ENCODE data around the gene ZNF160.

GRCh38 chr19:53034948-53035675 is 68.1 kb downstream of the ZNF160 start:
- TF ChIP-seq POLR2A (IDR thresholded peaks at IDR 0.05; ENCODE audit: control extremely low read depth in 1 of 2, low read depth in 2 of 2, low read length in 2 of 2): no peak
- TF ChIP-seq TEAD4 (IDR thresholded peaks at IDR 0.05; ENCODE audit: low read depth, low read length): no peak
- TF ChIP-seq POLR2AphosphoS5 (IDR thresholded peaks at IDR 0.05; ENCODE audit: low read depth, low read length): no peak
- TF ChIP-seq JUND (IDR thresholded peaks at IDR 0.05; ENCODE audit: low read length): no peak
- no peak for TF ChIP-seq SP1 (IDR thresholded peaks at IDR 0.05; ENCODE audit: low read depth, low read length)
- TF ChIP-seq RBBP5 (IDR thresholded peaks at IDR 0.05; ENCODE audit: borderline replicate concordance, low read depth, low read length): no peak
- TF ChIP-seq CTCF (IDR thresholded peaks at IDR 0.05; ENCODE audit: control extremely low read depth in 1 of 3, insufficient read depth in 1 of 3, low read depth in 1 of 3, low read length in 3 of 3): no peak
- no peak for TF ChIP-seq KDM5A (IDR thresholded peaks at IDR 0.05; ENCODE audit: low read length)
- no peak for TF ChIP-seq USF2 (IDR thresholded peaks at IDR 0.05; ENCODE audit: low read length)
- no peak for TF ChIP-seq MAX (IDR thresholded peaks at IDR 0.05)
- no peak for TF ChIP-seq RFX5 (IDR thresholded peaks at IDR 0.05; ENCODE audit: borderline replicate concordance, low read depth, low read length)
- no peak for TF ChIP-seq TBP (IDR thresholded peaks at IDR 0.05; ENCODE audit: low read depth, low read length)
- TF ChIP-seq BACH1 (IDR thresholded peaks at IDR 0.05; ENCODE audit: low read length): no peak
- no peak for TF ChIP-seq KDM1A (IDR thresholded peaks at IDR 0.05; ENCODE audit: borderline replicate concordance, low read length)

Measured in H1 (cell line).